HG02642 (cell line): ENCODE data around the gene EWSR1.

ENCODE experiments used
- ATAC-seq: cut with Tn5 transposase; IDR thresholded peaks from one replicate; pipeline ENCODE4 v1.9.1; 2021; ENCODE audit warnings: mild to moderate bottlenecking; ENCODE audit not compliant: unreplicated experiment, poor library complexity

The EWSR1 gene

DNA sequence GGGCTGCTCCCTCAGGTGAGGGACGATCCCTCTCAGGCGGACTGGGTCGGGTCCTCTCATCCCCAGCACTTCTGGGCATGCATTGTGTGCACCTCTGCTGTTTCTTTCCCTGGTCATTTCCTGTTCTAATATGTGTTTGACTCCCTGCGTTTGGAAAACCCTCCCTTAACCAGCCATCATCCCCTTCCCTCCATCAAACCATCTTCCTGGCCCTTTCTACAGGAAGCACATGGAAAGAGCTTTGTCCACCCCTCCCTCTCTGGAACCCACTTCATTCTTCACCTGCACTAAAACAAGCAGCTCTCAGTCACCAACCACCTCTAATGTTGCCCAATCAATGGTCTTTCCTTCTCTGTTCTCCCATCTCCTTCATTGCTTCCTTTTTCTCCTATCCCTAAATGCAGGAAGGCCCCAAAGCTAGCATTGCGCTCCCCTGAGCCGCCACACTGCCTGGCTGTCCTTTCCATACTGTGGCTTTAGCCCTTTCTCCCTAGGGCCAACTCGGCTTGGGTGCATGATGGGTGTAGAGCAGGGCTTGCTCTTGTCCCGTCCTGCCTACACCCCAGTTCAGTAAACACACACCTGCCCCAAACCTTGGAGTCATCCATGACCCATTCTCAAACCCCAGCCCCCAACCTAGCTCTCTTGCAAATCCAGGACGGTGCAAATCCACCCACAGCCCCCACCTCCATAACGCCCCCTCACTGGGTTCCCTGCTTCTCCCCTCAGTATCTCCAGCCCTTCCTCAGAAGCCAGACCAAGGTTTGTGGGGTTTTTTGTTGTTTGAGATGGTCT is 32.9 kb downstream of the EWSR1 start:
- no peak for ATAC-seq

DNA sequence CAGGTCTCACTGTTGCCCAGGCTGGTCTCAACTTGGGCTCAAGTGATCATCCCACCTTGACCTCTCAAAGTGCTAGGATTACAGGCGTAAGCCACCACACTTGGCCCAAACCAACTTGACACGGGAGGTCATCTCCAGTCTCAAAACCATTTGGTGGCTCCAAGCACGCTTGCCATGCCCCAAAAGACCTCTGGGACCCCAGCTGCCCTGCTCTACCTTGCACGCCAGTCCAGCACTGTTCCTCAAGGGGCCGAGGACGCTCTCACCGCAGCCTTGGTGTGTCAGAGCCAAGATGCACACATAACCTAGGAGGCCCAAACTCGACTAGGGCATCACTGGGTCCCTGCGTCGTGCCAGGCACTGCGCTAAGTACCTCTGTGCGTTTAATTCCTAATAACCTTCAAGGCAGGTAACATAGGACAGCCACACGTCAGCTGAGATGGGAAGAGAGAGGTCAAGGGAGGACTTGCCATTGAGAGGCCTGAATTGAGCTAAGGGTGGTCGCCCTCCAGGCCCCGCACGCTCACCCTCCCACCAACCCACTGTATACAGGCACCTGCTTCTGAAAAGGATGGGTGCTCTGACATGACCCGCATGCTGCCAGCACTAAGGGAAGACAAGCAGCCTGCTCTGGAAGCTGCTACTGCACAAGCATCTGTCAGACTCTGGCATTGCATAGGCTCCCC is 33.8 kb downstream of the EWSR1 start:
- no peak for ATAC-seq

DNA sequence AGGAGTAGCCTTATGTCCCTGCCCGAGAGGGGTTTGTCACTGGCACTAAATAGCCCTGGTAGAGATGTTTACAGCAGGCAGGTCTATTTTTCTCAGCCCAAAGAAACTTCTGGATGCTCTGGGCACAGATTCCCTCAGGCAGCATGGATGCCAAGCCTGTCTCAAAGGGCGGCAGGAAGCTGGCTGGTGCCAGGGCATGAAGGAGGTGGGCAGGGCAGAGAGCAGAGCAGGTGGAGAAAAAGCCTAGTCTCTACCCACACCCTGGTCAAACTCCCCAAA is 34.3 kb downstream of the EWSR1 start:
- ATAC-seq, result no peak

DNA sequence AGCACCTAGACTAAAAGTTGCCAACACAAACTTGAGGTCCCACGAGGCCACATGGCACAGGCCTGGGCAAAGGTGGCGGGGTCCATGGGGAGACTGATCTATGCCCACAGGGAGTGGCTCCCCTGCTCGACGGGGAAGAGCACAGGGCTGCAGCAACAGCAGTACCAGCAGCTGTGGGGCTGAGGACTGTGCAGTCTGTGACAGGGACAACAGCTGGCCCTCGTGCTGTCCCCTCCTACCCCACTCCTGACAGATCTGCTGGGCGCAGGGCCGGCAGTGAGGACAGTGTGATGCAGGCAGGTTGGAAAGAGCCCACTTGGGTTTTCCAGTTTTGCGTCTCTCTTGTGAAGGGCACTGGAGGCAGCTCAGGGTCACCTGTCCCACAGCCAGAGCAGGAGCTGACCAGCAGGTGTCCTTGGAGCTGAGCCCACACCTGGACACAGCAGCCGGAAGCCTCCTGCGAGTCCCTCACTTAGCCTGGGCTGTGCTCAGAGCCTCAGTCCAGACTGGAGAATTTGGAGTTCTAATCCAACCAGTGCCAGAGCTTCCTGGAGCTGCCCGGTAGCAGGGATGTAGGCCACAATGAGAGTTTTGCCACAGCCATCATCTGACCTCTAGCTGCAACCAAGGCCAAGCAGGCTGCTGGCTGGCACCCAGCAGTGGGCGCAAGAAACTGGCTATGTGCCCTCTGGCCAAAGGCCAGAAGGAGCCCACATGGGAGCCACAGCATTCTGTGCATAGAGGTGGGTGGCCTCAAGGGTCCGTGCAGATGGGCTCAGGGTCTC is 34.8 kb downstream of the EWSR1 start:
- ATAC-seq, result no peak

DNA sequence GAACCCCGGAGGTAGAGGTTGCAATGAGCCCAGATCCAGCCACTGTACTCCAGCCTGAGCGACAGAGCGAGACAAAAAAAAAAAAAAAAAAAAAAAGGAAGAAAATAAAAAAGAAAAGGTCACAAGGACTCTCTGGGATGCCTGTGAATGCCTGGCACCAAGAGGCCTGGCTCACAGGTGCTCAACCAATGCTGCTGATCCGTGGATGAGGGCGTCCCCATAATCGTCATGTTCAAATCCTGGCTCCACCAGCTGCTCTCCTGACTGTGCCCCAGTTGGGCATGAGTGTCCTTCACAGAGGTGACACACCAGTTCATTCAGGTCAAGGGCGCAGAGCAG is 37.7 kb downstream of the EWSR1 start:
- ATAC-seq, result no peak

DNA sequence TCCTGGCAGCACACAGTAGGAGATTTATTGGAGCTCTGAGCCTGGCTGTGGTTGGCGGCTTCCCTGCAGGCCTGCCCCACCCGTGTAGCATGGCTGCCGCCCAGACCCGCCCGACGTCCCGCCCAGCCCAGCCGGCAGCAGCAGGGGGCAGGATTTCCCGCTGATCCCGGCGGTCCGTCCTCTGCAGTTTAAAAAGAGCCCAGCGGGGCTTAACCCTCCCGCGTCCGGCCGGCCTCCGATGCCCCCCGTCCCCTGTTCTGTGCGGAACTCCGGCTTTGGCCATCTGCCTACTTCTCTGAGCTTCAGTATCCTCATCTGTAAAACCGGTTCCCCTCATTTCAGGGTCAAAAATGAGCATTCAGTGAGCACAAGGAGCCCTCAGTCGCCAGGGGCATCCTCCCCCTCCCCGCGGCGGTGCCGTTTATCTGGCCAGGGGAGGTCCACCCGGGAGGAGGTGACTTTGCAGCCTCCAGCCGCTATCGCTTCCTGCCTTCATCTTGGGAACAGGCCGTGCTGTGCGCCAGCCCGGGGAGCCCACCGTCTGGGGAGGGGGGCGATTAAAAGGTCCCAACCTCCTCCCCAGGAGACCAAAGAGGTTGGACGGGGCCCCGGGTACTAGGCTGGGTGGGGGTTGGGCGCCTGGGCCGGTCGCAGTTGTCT is 38.2 kb downstream of the EWSR1 start, which contains the start of gene GAS2L1:
GAS2L1 (plus strand) TSS at position 476 of the 660 bp plus-strand sequence. CDS start 1,456 bp downstream, outside the sequence.
- no peak for ATAC-seq

DNA sequence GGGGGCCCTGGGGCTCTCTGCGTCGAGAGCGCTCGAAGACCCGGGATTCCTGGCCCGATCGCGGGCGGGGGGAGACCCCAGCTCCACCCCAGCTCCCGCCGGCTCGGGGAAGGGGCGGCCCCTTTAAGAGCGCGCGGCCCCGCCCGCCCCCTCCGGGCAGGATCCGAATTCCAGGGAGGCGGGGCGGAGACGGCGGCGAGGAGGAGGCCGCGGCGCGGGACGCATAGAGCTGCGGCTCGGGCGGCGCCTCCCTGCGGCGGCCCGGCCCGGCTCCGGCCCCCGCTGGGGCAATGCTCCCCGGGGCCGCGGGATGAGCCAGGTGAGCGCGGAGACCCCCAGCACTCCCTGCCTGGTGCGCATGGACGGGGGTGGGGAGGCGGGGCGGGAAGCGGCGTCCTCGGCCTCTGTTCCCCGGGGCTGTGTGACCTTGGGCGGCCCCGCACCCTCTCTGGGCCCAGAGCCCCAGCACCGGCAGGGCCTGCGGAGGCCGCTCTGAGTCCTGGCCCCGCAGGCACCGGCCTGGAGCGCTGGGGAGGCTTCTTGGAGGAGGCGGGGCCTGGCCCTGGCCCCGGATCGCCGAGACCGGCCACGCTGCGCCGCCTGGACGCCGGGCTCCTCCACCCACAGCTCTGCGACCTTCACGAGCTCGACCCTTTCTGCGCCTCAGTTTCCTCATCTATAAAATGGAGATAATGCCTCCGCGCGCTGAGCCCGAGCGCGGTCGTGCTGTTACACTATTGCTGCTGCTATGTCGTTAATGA is 38.9 kb downstream of the EWSR1 start:
- ATAC-seq, result no peak

DNA sequence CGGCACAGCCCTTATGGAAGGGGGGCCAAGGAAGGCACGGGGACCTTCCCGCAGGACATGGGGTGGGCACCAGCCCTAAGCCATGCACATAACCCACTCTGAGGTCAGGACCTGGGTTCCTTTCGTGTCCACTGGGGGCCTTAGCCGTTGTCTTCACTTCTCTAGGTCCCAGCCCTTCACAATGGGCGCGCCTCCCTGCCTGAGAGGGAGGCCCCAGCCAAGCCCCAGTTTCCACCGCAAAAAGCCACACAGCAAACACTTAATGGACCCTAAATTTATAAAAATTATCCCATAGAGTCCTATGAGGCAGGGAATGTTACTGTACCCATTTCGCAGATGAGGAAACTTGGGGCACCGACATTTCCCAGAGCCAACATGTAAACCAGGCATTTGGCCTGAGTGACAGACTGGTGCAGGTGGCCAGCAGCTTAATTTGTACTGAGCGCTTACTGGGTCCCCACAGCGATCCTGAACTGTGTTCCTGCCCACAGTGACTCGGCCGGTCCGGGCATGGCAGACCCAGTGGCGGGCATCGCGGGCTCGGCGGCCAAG is 39.6 kb downstream of the EWSR1 start:
- ATAC-seq, result no peak

DNA sequence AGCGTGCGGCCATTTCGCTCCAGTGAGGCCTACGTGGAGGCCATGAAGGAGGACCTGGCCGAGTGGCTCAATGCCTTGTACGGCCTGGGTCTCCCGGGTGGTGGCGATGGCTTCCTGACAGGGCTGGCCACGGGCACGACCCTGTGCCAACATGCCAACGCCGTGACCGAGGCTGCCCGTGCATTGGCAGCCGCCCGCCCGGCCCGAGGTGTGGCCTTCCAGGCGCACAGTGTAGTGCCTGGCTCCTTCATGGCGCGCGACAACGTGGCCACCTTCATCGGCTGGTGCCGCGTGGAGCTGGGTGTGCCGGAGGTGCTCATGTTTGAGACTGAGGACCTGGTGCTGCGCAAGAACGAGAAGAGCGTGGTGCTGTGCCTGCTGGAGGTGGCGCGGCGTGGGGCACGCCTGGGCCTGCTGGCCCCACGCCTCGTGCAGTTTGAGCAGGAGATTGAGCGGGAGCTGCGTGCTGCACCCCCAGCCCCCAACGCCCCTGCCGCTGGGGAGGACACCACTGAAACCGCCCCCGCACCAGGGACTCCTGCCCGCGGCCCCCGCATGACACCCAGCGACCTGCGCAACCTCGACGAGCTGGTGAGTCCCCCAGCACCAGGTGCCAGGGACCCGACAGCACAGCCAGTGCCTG is 40.2 kb downstream of the EWSR1 start:
- ATAC-seq, result no peak

DNA sequence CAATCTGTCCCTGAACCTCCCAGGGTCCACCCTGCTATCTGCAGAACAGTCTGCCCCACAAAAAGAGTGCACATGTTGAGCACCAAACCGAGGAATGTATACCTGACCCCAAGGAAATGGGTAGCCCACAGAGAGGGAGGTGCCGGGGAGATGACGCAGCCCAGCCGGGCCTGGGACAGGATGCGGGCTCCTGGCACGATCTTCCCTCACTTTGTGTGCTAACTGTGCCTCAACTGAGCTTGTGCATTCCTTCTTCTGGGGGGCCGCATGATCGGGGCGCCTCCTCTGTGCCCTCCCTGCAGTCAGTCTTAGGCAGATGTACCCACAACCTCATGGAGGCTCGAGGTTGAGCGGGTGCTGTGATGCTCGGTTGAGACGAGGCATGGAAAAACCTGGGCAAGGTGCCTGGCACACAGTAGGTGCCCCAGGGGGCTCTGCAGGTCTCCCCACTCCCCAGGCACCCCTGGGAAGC is 40.8 kb downstream of the EWSR1 start:
- no peak for ATAC-seq

DNA sequence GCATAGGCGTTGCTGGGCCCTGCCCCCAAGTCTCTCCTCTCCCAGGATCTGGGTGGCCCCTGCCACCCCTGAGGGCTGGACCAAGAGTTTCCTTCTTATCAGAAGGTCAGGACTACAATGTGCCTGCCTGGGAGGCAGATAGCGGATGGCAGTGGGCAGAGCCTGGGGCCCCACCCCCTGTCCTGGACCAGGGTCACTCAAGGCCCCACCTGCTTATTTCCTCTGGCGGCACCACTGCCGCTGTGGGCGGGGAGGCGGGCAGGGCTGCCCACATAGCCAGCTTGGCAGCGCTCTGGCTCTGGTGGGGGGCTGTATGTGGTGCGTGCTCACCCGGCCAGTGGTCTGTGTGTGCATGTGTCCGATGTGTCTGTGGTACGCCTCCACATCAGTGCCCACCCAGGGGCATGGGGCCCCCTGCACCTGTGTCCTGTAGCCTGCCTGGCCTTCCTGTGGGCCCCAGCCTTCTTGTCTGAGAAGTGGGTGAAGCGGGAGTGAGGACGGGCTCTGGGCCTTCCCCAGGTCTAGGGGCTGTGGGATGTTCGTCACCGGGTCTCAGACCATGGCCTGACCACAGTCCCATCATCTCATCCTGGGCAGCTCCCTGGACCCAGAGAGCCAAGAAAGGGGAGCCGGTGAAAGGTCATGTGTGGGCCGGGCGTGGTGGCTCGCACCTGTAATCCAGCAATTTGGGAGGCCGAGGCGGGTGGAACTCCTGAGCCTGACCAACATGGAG is 41.4 kb downstream of the EWSR1 start:
- no peak for ATAC-seq

DNA sequence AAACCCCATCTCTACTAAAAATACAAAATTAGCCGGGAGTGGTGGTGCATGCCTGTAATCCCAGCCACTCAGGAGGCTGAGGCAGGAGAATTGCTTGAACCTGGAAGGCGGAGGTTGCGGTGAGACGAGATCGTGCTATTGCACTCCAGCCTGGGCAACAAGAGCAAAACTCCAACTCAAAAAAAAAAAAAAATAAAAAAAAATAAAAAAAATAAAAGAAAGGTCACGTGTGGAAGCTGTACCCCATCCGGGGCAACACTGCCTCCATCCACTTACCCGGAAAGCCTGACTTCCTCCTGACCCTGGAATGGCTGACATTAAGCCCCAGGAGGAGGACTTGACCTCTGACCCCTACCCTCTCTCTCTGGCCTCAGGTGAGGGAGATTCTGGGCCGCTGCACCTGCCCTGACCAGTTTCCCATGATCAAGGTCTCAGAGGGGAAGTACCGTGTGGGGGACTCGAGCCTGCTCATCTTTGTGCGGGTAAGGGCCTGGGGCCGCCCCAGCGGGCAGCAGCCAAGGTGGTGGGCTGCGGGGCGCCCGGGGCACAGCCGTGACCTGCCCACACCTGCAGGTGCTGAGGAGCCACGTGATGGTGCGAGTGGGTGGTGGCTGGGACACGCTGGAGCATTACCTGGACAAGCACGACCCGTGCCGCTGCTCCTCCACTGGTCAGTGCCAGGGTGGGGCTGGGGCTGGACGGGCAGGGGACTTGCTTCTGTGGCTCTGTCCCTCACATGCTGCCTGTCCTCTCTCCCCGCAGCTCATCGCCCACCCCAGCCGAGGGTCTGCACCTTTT is 42.2 kb downstream of the EWSR1 start:
- no peak for ATAC-seq

DNA sequence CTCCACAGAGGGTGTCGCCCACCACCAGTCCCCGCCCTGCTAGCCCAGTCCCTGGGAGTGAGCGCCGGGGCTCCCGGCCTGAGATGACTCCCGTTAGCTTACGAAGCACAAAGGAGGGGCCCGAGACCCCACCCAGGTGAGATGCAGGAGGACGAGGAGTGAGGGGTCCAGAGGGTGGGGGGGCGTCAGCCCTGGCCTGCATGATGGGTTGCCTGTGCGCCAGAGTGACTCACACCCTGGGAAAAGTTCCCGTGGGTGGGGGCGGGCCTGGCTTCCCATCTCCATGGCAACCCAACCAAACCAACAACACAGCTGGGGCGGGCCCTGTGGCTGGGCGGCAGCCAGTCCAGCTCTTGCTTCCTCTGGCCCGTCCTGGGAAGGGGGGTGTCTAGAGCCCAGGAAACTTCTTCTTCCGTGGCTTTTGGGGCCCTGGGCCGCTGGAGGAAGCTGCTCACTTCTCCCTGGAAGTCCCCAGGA is 42.8 kb downstream of the EWSR1 start:
- ATAC-seq, result no peak

DNA sequence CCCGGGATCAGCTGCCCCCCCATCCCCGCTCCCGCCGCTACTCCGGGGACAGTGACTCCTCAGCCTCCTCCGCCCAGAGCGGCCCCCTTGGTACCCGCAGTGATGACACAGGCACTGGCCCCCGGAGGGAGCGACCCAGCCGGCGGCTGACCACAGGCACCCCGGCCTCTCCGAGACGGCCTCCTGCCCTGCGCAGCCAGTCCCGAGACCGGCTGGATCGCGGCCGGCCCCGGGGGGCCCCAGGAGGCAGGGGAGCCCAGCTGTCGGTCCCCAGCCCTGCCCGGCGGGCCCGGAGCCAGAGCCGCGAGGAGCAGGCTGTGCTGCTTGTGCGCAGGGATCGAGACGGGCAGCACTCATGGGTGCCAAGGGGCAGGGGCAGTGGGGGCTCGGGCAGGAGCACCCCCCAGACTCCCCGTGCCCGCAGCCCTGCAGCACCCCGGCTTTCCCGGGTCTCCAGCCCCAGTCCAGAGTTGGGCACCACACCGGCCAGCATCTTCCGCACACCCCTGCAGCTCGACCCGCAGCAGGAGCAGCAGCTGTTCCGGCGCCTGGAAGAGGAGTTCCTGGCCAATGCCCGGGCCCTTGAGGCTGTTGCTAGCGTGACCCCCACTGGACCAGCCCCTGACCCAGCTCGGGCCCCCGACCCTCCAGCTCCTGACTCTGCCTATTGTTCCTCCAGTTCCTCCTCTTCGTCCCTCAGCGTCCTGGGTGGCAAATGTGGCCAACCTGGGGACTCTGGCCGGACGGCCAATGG is 43.6 kb downstream of the EWSR1 start:
- no peak for ATAC-seq

DNA sequence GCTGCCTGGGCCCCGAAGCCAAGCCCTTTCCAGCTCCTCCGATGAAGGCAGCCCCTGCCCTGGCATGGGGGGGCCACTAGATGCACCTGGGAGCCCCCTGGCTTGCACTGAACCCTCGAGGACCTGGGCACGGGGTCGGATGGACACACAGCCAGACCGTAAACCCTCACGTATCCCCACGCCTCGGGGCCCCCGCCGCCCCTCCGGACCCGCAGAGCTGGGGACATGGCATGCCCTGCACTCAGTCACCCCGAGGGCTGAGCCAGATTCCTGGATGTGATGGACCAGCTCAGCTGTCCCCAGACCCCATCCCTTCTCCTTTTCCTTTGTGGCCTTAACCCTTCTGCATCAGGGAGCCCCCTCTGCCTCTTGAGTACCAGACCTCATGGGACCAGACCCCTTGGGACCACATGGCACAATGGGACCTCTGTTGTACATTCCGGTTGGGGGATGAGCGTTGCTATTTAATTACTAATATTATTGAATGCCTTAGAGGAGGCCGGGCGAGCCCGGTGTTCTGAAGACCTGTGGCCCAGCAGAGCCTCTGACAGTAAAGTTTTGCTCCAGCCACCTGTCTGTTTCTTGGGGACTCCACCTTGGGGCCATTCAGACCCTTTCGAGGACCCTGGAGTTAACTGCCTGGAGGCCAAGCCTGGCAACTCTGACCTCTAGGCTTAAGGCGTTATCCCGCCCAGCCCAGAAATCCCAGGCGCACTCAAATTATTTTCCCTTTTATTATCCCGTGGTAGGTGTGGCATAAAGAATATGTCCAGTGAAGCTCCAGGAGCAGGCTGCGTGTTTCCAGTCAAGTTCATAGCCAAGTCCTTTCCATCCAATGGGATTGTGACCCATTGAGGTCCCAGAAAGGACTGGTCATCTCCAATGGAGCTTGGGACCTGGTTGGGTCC is 44.4 kb downstream of the EWSR1 start:
- ATAC-seq, result no peak

DNA sequence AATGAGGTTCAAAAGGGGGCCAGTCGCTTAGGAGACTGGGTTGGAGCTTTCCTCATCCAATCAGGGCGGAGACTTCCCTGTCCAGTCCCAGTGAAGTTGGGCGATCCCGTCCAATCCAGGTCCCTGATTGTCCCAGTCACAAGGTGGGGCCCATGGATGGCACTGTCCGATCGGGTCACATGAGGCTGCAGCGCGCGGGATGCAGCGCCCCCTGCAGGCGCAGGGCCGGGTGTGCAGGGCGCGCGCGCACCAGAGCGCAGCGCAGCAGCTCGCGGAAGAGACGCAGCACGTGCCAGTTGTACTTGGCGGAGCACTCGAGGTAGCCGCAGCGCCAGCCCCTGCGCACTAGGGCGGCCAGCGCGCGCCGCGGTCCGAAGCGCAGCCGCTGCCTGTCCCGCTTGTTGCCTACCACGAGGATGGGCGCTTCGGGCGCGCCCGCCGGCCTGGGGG is 45.1 kb downstream of the EWSR1 start:
- ATAC-seq, result no peak
